Activated CD8-positive, alpha-beta T cell treated with anti-CD3 and anti-CD28 coated beads, Interleukin-2, amount 10 ng/mL, durations not matched to agents 7 days and 5 days (primary cell): ENCODE results near the gene C1QTNF8. TPM values are rescaled to one million over a fixed set of nuclear protein-coding genes. Genes with fewer than 3 reads are reported as not detected.

Experiments used
- ATAC-seq: fragments of 150-1000 bp; cut with Tn5 transposase; one replicate; pipeline ENCODE4 v1.10.0; 2021; ENCODE audit warnings: moderate library complexity
- CTCF ChIA-PET: fragments of 350-600 bp; sonication (Branson Sonifier 250); formaldehyde crosslinking; loops from one replicate; lab custom pipeline; 2021; ENCODE audit warnings: antibody characterized with exemption; lab: Charles Lee
- POLR2A ChIA-PET: fragments of 350-600 bp; sonication (Branson Sonifier 250); formaldehyde crosslinking; loops from one replicate; lab custom pipeline; 2021; ENCODE audit warnings: antibody characterized with exemption; lab: Charles Lee
- DNase-seq: peaks from one replicate; pipeline ENCODE4 v3.0.0-alpha.2; 2020
- H3K27ac Mint-ChIP-seq: one replicate; pipeline ENCODE4 v1.8.0; 2021; ENCODE audit warnings: mild to moderate bottlenecking, mixed read lengths
- H3K27me3 Mint-ChIP-seq: one replicate; pipeline ENCODE4 v1.8.0; 2021; ENCODE audit warnings: low read depth, mixed read lengths
- H3K36me3 Mint-ChIP-seq: one replicate; pipeline ENCODE4 v1.8.0; 2021; ENCODE audit warnings: low read depth, mixed read lengths
- H3K4me1 Mint-ChIP-seq: one replicate; pipeline ENCODE4 v1.8.0; 2021; ENCODE audit warnings: low read depth, mixed read lengths
- H3K4me3 Mint-ChIP-seq: one replicate; pipeline ENCODE4 v1.8.0; 2021; ENCODE audit warnings: mild to moderate bottlenecking, mixed read lengths
- H3K9me3 Mint-ChIP-seq: one replicate; pipeline ENCODE4 v1.8.0; 2022; ENCODE audit warnings: mixed read lengths; ENCODE audit not compliant: insufficient read depth
- total RNA-seq, 2 experiments: library from RNA; stranded (reverse); gene quantifications; one replicate each; pipeline ENCODE4 v1.2.3, GENCODE V29; 2021

Gene C1QTNF8
- total RNA-seq, 2 experiments from 2014 or later, result not detected

GRCh38 chr16:1077877-1078578, 18.0 kb downstream of the C1QTNF8 start:
- Mint-ChIP-seq H3K36me3 (no peaks in the 10 kb centered on the region), H3K27me3 (no peaks in the 10 kb centered on the region), H3K4me3 (no peak overlapping the region), H3K27ac (no peak overlapping the region), H3K9me3 (no peaks in the 10 kb centered on the region), H3K4me1 (no peaks in the 10 kb centered on the region)
- ATAC-seq, result no peak
- no peak for DNase-seq
- ChIA-PET POLR2A (no interaction called here), CTCF (no interaction called here)

GRCh38 chr16:1076801-1077576, 19.1 kb downstream of the C1QTNF8 start:
- ATAC-seq (no peak), DNase-seq (no peak)
- ChIA-PET CTCF (no interaction called here), POLR2A (no interaction called here)
- Mint-ChIP-seq H3K27me3 (peaks cover 2% of the 10 kb centered on the region), H3K9me3 (no peaks in the 10 kb centered on the region), H3K27ac (no peak overlapping the region), H3K36me3 (no peaks in the 10 kb centered on the region), H3K4me3 (no peak overlapping the region), H3K4me1 (no peaks in the 10 kb centered on the region)

GRCh38 chr16:1075546-1075945, 20.5 kb downstream of the C1QTNF8 start:
- Mint-ChIP-seq H3K27me3 (peaks cover 4% of the 10 kb centered on the region), H3K4me3 (no peak overlapping the region), H3K36me3 (no peaks in the 10 kb centered on the region), H3K27ac (no peak overlapping the region), H3K9me3 (no peaks in the 10 kb centered on the region), H3K4me1 (no peaks in the 10 kb centered on the region)
- CTCF ChIA-PET, result no interaction called here
- POLR2A ChIA-PET, result no interaction called here
- no peak for ATAC-seq
- DNase-seq, result no peak

GRCh38 chr16:1074379-1074649, 21.7 kb downstream of the C1QTNF8 start:
- H3K27me3 Mint-ChIP-seq, result peaks cover 7% of the 10 kb centered on the region
- ATAC-seq (no peak), DNase-seq (no peak)
- H3K27ac Mint-ChIP-seq, result no peak overlapping the region
- CTCF ChIA-PET, result no interaction called here
- H3K9me3 Mint-ChIP-seq, result no peaks in the 10 kb centered on the region
- no peaks in the 10 kb centered on the region for H3K4me1 Mint-ChIP-seq
- H3K4me3 Mint-ChIP-seq, result no peak overlapping the region
- H3K36me3 Mint-ChIP-seq, result no peaks in the 10 kb centered on the region
- POLR2A ChIA-PET, result no interaction called here

GRCh38 chr16:1073566-1074378, 22.3 kb downstream of the C1QTNF8 start:
- no peak for DNase-seq
- Mint-ChIP-seq H3K9me3 (no peaks in the 10 kb centered on the region), H3K36me3 (no peaks in the 10 kb centered on the region), H3K27me3 (peaks cover 7% of the 10 kb centered on the region), H3K4me3 (no peak overlapping the region), H3K27ac (no peak overlapping the region), H3K4me1 (no peaks in the 10 kb centered on the region)
- ATAC-seq, result no peak
- POLR2A ChIA-PET, result no interaction called here
- CTCF ChIA-PET, result no interaction called here

- no peak for ATAC-seq
Measured at GRCh38 chr16:1073262-1073558, 22.8 kb downstream of the C1QTNF8 start.

GRCh38 chr16:1072526-1073261, 23.4 kb downstream of the C1QTNF8 start, which contains the start of gene SSTR5:
Gene SSTR5 (plus strand): TSS chr16:1072747. CDS start chr16:1078869, 6,122 bp downstream.
- Mint-ChIP-seq H3K36me3 (peaks cover 2% of the 10 kb centered on the region), H3K27ac (no peak within 1 kb of the TSS), H3K27me3 (peaks cover 9% of the 10 kb centered on the region), H3K4me3 (no peak within 1 kb of the TSS), H3K4me1 (no peaks in the 10 kb centered on the region), H3K9me3 (no peaks in the 10 kb centered on the region)
- POLR2A ChIA-PET, result no interaction called here
- ATAC-seq (no peak), DNase-seq (no peak)
- CTCF ChIA-PET, result no interaction called here

More at GRCh38 chr16:1073262-1073558, 22.8 kb downstream of the C1QTNF8 start:
- Mint-ChIP-seq H3K27ac (no peak overlapping the region), H3K27me3 (peaks cover 7% of the 10 kb centered on the region), H3K4me1 (no peaks in the 10 kb centered on the region), H3K4me3 (no peak overlapping the region), H3K36me3 (no peaks in the 10 kb centered on the region), H3K9me3 (no peaks in the 10 kb centered on the region)
- POLR2A ChIA-PET, result no interaction called here
- DNase-seq, result no peak
- CTCF ChIA-PET, result no interaction called here

- H3K4me1 Mint-ChIP-seq, result no peaks in the 10 kb centered on the region
- H3K27ac Mint-ChIP-seq, result no peak overlapping the region
- ATAC-seq (no peak), DNase-seq (no peak)
- H3K4me3 Mint-ChIP-seq, result no peak overlapping the region
- peaks cover 4% of the 10 kb centered on the region for H3K36me3 Mint-ChIP-seq
- ChIA-PET CTCF (interaction anchor here (1.2 kb wide), 1 partner anchor 14 kb away, joined by 3 read pairs; no protein-coding TSS in a partner anchor), POLR2A (no interaction called here)
- H3K27me3 Mint-ChIP-seq, result peaks cover 12% of the 10 kb centered on the region
- no peaks in the 10 kb centered on the region for H3K9me3 Mint-ChIP-seq
Measured at GRCh38 chr16:1071561-1072225, 24.4 kb downstream of the C1QTNF8 start.

GRCh38 chr16:1070864-1071408, 25.1 kb downstream of the C1QTNF8 start:
- H3K36me3 Mint-ChIP-seq, result peaks cover 4% of the 10 kb centered on the region
- DNase-seq (no peak), ATAC-seq (no peak)
- no peak overlapping the region for H3K4me3 Mint-ChIP-seq
- POLR2A ChIA-PET, result interaction anchor here (0.7 kb wide), 1 partner anchor 11 kb away, joined by 3 read pairs; no protein-coding TSS in a partner anchor
- H3K27me3 Mint-ChIP-seq, result peaks cover 12% of the 10 kb centered on the region
- CTCF ChIA-PET, result interaction anchor here (1.2 kb wide), 1 partner anchor 13 kb away, joined by 3 read pairs; no protein-coding TSS in a partner anchor
- no peak overlapping the region for H3K27ac Mint-ChIP-seq
- no peaks in the 10 kb centered on the region for H3K9me3 Mint-ChIP-seq
- no peaks in the 10 kb centered on the region for H3K4me1 Mint-ChIP-seq

- H3K36me3 Mint-ChIP-seq, result peaks cover 4% of the 10 kb centered on the region
- ChIA-PET POLR2A (interaction anchor here (0.7 kb wide), 1 partner anchor 10 kb away, joined by 3 read pairs; no protein-coding TSS in a partner anchor), CTCF (interaction anchor here (1.2 kb wide), 1 partner anchor 13 kb away, joined by 3 read pairs; no protein-coding TSS in a partner anchor)
- H3K4me3 Mint-ChIP-seq, result no peak overlapping the region
- no peaks in the 10 kb centered on the region for H3K4me1 Mint-ChIP-seq
- no peaks in the 10 kb centered on the region for H3K9me3 Mint-ChIP-seq
- no peak overlapping the region for H3K27ac Mint-ChIP-seq
- peaks cover 12% of the 10 kb centered on the region for H3K27me3 Mint-ChIP-seq
- ATAC-seq (no peak), DNase-seq (no peak)
Measured at GRCh38 chr16:1070084-1070863, 25.8 kb downstream of the C1QTNF8 start.
